HG03196 (cell line): ENCODE measurements around the gene GXYLT2.
"Not testable (repeated sequence)": the region's sequence is repeated elsewhere in the genome, so short reads cannot be mapped to it uniquely, and the experiment has no call there.

Experiments used
- ATAC-seq: cut with Tn5 transposase; IDR thresholded peaks from one replicate; pipeline ENCODE4 v1.9.1; 2021; ENCODE audit not compliant: unreplicated experiment

GXYLT2 gene

DNA sequence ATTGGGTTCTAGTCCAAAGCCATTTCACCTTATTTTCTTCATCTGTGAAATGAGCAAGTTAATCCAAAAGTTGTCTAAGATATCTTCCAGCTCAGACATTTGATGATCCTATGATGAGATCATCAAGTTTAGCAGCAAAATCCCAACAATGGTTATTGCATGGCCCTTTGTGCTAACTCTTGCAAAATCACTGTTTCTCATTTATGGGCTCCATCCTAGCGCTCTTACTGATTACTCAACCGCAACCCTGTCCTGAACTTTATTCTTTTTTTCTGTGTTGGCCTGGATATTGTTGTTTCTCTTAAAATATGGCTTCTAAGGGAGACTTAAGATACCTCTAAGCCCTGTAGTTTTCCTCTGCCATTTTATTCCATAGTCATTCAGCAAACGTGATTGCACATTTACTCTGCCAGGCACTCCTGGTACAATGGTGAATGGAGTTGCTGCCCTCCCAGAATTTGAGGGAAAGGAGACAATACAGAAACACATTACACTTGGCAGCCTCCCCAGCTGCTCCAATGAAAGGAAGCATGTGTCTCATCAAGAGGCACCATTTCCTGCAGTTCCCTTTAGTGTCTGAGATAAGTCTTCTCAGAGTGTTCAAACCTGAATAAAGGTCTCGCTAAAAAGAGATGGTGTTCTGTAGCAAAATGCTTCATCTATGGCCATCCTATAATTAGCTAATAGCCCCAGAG, 4.4 kb downstream of the GXYLT2 start:
- ATAC-seq: no peak

DNA sequence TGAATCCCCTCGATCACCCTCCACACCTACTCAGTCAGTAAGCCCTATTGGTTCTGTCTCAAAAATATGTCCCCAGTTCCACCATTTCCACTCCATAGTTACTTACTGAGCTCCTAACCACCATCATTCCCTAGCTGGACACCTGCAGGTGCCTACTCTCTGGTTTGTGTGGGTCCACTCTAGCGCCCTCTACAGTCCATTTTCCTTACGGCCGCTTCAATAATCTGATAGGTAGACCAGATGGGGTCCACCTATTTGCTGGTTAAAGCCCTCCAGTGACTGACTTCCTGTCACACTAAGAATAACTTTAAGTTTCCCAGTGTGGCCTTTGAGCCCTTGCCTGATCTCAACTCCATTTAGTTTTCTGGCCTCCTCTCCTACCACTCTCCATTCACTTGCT, 5.0 kb downstream of the GXYLT2 start:
- ATAC-seq: no peak

DNA sequence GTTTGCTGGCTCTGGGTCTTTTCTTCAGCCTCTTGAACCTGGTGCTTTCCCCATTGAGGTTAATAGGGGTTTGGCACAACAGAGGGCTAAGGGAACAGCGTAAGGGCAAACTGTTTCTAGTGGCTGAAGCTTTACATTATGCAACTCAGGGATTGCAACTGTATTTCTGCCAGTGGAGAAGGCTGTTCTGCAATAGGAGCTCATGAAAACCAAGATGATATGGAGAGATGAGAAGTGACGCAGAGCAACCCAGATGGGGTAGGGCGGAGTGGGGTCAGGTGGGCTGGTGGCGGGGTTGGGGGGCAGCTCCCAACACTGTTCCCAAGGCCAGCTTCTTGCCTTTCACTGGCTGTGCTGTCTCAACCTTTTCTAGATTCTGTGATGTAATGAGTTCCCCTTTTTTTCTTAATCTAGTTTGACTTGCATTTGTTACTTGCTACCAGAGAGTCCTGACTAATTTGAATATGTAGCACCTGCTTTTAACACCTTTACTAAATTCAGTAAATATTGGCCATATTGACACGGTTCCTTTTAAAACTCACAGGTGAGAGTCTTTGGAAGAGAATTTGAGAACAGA, 7.2 kb downstream of the GXYLT2 start:
- no peak for ATAC-seq

DNA sequence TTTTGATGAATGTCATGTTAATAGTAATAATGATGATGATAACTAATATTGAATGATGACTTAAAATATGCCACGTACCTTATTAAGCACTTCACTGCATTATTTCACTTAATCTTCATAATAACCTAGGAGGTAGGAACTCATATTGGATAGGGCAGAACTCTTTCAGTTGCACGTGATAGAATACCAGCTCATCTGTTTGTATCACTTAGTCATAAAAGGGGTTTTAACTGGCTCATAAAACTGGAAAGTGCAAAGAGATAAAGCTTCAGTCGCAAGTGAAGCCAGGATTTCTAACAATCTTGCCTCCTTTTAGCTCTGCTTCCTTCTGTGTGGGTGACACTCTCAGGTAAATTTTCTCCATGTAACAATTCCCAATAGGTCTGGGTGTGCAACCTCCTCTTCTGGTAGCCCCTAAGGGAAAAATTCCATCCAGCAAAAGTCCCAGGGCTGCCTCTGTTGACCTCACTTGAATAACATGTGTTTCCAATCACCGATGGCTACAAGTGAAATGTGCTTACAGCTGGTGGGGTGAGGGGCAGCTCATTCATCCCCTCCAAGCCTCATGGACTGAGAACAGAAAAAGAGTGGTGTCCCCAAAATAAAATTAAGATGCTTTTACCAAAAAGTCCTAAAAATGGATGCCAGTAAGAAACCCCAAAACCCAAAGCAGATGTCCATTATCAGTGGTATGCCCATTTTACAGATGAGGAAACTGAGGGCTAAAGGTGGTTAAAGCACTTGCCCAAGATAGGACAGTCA, 9.3 kb downstream of the GXYLT2 start:
- no peak for ATAC-seq

DNA sequence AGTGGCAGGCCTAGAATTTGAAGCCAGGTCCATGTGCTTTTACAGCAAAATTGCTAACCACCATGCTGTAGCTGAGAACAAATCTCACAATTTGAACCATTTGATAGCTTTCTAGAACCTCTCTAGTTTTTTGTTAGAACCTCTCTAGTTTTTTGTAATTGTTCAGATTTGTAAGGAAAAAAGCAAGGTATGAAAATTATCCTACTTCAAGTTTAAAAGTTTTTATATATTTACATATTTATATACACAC, 9.8 kb downstream of the GXYLT2 start:
- ATAC-seq: no peak

DNA sequence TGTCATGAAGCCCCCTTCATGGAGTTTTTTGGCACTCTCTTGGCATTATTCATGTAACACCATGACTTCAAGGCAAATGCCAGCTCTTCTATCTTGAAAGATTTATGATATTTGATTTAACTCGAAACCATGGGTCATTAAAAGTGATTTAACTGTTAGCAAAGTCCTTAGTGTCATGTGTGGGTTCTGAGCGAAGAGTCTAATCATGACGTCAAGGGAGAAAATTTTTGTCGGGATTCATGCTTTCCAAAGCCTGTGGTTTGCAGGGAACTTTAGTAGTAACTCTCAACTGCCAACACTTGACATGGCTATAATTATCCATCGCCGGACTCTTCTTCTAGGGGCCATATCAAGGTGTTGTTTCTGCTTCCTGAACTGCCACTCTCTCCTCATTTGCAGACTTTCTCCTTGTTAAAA, 11.5 kb downstream of the GXYLT2 start:
- no peak for ATAC-seq

DNA sequence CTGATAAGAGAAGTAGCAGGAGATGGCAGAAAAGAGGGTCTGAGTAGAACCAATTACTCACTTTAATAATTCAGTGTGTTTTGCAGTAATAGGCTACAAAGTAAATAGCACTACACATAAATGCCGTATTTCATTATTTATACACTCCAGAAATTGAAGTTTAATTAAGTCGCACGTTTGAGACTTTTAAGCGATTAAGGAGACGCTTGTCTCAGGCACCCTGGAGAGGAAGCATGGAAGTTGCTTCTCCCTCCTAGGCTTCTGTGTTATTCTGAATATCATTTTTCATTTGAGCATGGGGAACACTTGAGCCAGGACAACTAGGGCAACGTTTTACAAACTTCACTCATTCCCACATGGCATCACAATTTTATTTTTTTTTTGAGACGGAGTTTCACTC, 12.2 kb downstream of the GXYLT2 start:
- no peak for ATAC-seq

DNA sequence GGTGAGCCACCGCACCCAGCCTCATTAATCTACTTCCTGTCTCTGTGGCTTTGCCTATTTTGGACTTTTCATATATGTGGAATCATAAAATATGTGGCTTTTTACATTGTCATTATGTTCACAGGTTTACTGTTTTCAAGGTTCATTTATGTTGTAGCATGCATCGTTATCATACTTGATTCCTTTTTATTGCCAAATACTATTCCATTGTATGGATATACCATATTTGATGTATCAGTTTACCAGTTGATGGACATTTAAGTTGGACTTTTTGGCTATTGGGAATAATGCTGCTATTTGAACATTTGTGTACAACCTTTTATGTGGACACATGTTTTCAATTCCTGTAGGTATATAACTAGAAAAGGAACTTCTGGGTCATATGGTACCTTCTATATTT, 14.0 kb downstream of the GXYLT2 start:
- ATAC-seq: no peak

DNA sequence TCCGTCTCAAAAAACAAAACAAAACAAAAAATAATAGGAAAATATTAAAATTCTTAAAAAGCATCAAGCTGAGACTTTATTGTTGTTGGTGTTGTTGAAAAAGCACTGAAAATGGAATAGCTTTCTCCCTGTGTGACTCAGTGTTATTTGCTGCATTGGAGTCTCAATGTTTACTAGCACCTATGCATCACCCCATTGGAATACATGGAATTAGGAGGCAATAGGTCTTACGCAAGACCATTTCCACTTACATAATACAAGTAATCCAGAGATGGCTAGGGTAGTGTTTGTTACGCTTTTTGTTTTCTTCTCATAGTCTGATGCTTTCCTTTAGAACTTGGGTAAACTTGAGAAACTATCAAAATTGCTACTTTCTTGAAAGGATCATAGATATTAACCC, 15.2 kb downstream of the GXYLT2 start:
- ATAC-seq: no peak

DNA sequence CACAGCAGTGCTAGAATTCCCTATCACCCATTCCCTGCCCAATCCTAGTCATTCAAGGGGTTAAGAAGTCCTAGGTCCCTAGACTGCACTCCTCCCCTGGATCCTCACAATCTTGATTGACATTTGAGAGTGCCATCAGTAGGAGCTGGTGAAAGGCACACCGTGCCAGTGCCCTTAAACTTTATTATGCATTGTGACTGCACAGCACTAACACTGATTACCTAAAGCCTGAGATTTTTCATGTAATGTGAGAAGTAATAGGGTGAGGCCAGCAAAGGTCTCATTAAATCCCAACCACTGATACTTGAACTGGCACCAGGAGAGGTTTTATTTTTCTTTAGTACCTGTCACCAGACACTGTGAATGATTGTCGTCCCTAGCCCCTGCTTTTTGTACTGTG, 16.3 kb downstream of the GXYLT2 start:
- ATAC-seq: no peak

DNA sequence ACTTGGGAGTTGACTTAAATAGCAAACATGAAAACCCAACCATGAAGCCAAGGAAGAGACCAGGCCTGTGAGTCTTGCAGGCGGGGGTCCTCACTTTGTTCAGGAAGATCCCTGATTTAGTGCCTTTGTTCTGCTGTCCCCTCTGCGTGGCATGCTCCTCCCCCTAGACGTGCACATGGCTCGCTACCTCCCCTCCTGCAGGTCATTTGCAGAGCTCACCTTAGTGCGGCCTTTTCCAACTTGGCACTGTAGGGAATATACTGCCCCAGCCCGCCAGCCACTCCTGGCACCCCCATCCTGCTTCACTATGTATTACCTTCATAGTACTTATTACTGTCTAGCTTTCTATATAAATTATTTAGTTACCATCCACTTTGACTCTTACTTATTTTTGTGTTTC, 18.3 kb downstream of the GXYLT2 start:
- no peak for ATAC-seq

DNA sequence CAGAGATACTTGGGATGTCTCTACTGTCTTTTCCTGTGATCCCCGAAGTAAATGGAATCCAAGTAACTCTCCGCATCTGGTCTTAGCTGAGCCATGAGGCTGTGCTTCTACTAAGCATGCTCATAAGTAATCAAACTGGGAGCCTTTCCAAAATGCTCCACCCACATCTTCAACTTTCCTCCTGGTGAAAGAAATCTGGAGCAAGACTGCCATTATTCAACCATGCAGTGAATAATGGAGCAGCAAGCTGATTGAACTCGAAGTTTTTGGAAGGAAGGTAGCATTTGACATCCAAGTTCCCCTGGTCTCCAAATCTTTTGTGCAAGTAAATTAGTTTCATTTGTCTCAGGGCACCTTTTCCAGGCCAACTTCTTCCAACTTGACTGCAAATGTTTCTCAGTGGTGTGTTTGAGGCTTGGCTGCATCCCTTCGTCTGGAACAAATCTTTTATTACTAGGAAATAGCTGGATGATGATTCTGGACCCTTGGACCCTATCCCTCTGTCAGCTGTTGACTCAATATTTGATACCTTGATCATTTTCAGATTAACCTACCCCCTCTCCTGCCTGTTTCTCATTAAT, 19.4 kb downstream of the GXYLT2 start:
- ATAC-seq: no peak

DNA sequence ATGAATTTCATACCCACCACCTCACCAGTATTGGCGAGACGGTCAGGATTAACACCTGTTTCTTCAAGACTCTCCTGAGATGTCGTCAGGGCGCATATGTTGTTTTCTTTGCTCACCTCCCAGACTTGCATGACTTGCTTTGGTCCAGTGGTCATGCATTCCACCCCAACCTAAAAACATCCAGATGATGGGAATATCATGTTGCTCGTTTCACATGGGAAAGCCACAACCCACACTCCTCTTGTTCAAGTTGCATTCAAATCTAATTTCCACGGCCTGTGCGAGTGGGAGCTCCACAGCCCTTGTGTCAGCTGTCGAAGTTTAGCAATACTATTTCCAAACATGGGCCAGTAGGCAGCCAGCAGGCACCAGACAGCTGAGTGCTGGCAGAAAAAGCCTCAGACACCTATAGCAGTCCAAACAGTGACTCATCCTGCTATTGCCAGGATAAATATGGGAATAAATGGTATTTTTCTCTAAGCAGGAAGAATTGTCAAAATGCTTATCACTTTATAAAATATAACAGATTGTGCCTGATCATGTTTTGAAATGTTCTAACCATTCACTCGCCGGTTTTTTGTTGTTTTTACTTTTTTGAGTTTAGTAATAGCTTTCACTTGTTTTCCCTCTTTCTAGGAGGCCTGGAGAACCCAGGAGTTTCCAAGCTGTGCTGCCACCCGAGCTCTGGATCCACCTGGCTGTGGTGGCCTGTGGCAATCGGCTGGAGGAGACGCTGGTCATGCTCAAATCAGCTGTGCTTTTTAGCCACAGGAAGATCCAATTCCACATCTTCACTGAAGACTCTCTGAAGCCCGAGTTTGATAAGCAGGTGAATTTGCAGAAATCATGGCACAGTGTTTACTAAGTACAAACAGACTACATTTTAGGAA, 20.1 kb downstream of the GXYLT2 start:
- ATAC-seq: no peak

DNA sequence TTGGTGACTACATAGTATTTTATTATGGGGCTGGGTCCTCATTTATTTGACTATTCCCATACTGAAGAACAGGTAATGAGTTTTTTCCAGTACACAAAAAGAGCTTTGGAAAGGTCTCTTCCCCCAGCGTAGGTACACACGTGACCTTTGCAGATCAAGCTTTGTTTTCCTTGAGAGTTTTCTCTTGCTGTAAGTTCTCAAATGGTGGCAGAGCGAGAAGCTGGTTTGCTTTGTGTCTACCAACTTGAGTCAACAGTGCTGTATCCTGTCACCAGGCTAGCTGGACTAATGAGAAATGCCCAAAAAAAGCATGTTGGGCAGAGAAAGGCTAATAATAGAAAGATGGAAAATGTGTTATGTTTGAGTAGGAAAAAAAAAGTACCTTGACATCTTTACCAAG, 21.7 kb downstream of the GXYLT2 start:
- no peak for ATAC-seq

DNA sequence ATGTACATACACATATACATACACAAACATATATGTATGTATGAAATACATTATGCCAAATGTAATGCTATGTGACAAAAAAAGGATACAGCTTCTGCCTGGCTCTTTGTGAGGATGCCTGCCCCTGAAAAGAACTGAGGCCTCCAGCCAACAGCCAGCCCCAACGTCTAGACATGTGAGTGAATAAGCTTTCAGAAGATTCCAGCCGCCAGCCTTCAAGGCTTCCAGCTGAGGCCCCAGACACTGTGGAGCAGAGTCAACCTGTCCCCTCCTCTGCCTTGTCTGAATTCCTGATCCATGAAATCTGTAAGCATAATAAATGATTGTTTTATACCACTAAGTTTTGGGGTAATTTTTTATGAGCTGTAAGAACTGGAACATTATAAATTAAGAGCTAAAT, 24.7 kb downstream of the GXYLT2 start:
- ATAC-seq: no peak

DNA sequence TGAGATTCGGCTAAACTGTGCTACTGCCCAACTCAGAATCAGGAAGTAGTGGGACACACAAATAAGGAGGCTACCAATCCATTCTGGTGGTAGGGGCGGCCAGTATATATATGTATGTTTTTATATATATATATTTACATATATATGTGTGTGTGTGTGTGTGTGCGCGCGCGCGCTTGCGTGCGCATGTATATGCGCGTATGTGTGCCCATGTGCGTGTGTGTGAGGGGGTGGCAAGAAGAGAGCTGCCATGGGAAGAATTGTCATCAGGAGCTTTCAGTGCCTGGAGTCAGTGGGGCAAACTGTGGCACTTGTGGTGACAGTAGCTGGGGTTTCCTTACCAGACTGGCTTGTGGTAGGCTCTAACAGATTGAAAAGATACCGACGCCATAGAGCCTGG, 26.5 kb downstream of the GXYLT2 start:
- ATAC-seq: no peak

DNA sequence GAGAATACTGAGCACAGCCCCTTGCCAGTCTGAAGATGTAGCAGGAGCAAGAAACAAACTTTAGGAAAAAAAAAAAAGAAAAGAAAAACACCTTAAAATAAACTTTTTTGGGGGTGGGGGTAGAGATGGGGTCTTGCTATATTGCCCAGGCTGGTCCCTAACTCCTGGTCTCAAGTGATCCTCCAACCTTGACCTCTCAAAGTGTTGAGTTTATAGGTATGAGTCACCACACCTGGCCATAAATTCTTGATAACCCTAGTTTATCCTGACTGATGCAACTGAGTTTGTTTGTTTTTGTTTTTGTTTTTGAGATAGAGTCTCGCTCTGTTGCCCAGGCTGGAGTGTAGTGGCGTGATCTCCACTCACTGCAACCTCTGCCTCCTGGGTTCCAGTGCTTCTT, 28.4 kb downstream of the GXYLT2 start:
- no peak for ATAC-seq

DNA sequence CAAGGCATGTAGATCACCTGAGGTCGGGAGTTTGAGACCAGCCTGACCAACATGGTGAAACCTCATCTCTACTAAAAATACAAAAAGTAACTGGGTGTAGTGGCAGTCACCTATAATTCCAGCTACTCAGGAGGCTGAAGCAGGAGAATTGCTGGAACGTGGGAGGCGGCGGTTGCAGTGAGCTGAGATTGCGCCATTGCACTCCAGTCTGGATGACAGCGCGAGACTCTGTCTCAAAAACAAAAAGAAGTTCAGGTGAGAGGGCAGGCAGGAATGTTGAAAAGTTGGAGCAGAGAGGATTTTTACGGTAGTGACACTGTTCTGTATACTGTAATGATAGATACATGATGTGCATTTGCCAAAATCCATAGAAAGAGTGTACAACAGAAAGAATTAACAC, 31.7 kb downstream of the GXYLT2 start:
- no peak for ATAC-seq

DNA sequence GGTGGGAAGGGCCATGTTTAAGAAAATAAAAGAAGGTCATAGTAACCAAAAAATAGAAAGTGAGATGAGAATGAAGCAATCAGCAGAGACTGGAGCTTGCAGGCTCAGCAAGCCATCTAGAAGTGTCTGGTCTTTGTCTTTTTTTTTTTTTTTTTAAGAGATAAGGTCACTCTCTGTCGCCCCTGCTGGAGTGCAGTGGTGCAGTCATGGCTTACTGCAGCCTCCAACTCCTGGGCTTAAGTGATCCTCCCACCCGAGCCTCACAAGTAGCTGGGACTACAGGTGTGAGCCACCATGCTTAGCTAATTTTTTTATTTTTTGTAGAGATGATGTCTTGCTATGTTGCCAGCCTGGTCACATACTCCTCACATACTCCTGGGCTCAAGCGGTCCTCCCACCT, 36.2 kb downstream of the GXYLT2 start:
- ATAC-seq: no peak

DNA sequence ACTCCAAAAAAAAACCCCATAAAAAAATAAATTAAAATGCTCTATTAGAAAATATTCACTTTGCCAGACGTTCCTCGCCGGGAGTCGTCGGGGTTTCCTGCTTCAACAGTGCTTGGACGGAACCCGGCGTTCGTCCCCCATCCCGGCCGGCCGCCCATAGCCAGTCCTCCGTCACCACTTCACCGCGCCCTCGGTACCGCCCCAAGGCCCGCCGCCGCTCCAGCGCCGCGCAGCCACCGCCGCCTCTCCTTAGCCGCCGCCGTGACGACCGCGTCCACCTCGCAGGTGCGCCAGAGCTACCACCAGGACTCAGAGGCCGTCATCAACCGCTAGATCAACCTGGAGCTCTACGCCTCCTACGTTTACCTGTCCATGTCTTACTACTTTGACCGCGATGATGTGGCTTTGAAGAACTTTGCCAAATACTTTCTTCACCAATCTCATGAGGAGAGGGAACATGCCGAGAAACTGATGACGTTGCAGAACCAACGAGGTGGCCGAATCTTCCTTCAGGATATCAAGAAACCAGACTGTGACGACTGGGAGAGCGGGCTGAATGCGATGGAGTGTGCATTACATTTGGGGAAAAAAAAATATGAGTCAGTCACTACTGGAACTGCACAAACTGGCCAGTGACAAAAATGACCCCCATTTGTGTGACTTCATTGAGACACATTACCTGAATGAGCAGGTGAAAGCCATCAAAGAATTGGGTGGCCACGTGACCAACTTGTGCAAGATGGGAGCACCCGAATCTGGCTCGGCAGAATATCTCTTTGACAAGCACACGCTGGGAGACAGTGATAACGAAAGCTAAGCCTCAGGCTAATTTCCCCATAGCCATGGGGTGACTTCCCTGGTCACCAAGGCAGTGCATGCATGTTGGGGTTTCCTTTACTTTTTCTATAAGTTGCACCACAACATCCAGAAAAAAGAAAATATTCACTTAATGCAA, 41.2 kb downstream of the GXYLT2 start:
- not testable (repeated sequence) for ATAC-seq
